Testis (tissue), 2 donors: Measurements from ENCODE around the gene HSP90B1.

Experiments
- CTCF ChIP-seq, 3 experiments: fragments of 450-650 bp in 2 of 3; fragments of 200-600 bp in 1 of 3; sonication (generic) in 1 of 3; IDR thresholded peaks; one replicate each; pipeline ENCODE4 v1.5.1; 2016 to 2019; ENCODE audit warnings: antibody characterized with exemption in 3 of 3, mild to moderate bottlenecking in 2 of 3, moderate library complexity in 1 of 3
- POLR2A ChIP-seq: fragments of 450-650 bp; IDR thresholded peaks from one replicate; pipeline ENCODE4 v1.6.1; 2017; ENCODE audit warnings: antibody characterized with exemption, mild to moderate bottlenecking, moderate library complexity

GRCh38 chr12:103897316-103897715, 32.9 kb upstream of the HSP90B1 start:
- TF ChIP-seq CTCF (IDR thresholded peaks at IDR 0.05): no peak
- no peak for TF ChIP-seq POLR2A
